Measurements from ENCODE around the gene SMIM14.

DNA sequence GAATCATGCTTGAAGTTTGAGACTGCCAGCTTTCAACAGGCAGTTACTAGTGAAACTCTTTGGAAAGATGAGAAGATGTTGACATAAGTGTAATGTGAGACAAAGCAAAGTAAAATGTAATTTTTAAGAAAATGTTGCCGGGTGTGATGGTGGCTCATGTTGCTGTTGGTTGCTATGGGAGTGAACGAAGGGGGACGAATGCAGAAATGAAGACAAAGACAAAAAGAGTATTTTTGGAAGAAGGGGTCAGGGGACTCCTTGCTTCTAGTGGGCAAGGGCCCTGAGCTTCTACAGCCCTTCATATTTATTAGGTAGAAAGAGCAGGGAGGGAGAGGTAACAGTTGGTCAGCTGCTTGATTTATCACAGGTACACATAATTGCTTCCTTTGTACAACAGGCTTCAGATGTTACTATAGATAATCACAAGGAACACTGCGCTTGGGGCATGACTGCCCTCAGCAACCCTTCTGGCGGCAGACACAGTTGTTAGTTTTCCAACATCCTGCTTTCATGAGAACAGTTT lies 99.5 kb downstream of the SMIM14 start:
- TF ChIP-seq SP1 (CRISPR knock-in tag; conservative IDR thresholded peaks at IDR 0.05) (no peak), NFE2L1 (CRISPR knock-in tag; IDR thresholded peaks at IDR 0.05) (no peak)
- TF ChIP-seq, protein P1, sequence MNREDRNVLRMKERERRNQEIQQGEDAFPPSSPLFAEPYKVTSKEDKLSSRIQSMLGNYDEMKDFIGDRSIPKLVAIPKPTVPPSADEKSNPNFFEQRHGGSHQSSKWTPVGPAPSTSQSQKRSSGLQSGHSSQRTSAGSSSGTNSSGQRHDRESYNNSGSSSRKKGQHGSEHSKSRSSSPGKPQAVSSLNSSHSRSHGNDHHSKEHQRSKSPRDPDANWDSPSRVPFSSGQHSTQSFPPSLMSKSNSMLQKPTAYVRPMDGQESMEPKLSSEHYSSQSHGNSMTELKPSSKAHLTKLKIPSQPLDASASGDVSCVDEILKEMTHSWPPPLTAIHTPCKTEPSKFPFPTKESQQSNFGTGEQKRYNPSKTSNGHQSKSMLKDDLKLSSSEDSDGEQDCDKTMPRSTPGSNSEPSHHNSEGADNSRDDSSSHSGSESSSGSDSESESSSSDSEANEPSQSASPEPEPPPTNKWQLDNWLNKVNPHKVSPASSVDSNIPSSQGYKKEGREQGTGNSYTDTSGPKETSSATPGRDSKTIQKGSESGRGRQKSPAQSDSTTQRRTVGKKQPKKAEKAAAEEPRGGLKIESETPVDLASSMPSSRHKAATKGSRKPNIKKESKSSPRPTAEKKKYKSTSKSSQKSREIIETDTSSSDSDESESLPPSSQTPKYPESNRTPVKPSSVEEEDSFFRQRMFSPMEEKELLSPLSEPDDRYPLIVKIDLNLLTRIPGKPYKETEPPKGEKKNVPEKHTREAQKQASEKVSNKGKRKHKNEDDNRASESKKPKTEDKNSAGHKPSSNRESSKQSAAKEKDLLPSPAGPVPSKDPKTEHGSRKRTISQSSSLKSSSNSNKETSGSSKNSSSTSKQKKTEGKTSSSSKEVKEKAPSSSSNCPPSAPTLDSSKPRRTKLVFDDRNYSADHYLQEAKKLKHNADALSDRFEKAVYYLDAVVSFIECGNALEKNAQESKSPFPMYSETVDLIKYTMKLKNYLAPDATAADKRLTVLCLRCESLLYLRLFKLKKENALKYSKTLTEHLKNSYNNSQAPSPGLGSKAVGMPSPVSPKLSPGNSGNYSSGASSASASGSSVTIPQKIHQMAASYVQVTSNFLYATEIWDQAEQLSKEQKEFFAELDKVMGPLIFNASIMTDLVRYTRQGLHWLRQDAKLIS (CRISPR knock-in tag; IDR thresholded peaks at IDR 0.05; ENCODE audit: borderline replicate concordance): no peak

Measured in WTC11 (cell line).